HEK293 (cell line): ENCODE results near the gene MYBPC3.

Source experiments
- CTCF ChIA-PET: fragments of 350-600 bp; formaldehyde crosslinking; extraction: SDS; loops from one replicate; lab custom pipeline; 2021; ENCODE audit warnings: antibody characterized with exemption; lab: Yijun Ruan, JAX
- POLR2A ChIA-PET: fragments of 300-600 bp; formaldehyde crosslinking; extraction: SDS; loops from one replicate; lab custom pipeline; 2020; ENCODE audit warnings: antibody characterized with exemption, inconsistent platforms; lab: Yijun Ruan, JAX
- H3K27ac ChIP-seq: fragments of 200-500 bp; sonication (Bioruptor generic); 2 replicates; pipeline ENCODE4 v1.5.1; 2014; ENCODE audit warnings: low read depth, low read length, control low read depth, inconsistent platforms; ENCODE audit errors: extremely low read depth
- H3K36me3 ChIP-seq, 2 experiments: fragments of 200-500 bp in 1 of 2; sonication (Bioruptor generic) in 1 of 2; 1 replicate in 1 of 2; 2 replicates in 1 of 2; pipeline ENCODE4 v1.5.1; 2014 to 2017; ENCODE audit warnings: inconsistent platforms in 2 of 2, low read length in 2 of 2; ENCODE audit not compliant: control insufficient read depth in 2 of 2, insufficient read depth in 1 of 2
- H3K4me1 ChIP-seq: fragments of 200-500 bp; sonication (Bioruptor generic); 2 replicates; pipeline ENCODE4 v1.5.1; 2014; ENCODE audit warnings: mild to moderate bottlenecking, low read length, inconsistent platforms; ENCODE audit not compliant: control insufficient read depth, insufficient read depth
- H3K4me3 ChIP-seq: 2 replicates; pipeline ENCODE4 v1.5.1; 2011; ENCODE audit warnings: low read depth, mild to moderate bottlenecking, control low read depth, low read length, moderate library complexity
- H3K9me3 ChIP-seq: fragments of 200-500 bp; sonication (Bioruptor generic); 2 replicates; pipeline ENCODE4 v1.5.1; 2014; ENCODE audit warnings: low read depth, low read length, inconsistent platforms; ENCODE audit not compliant: control insufficient read depth, insufficient read depth
- BCL11B ChIP-seq: fragments of 450-650 bp; formaldehyde crosslinking; IDR thresholded peaks from 2 replicates; pipeline ENCODE4 v1.5.1; 2016; ENCODE audit warnings: low read depth, missing biosample characterization, missing genetic modification characterization
- HIC1 ChIP-seq: fragments of 450-650 bp; formaldehyde crosslinking; IDR thresholded peaks from 2 replicates; pipeline ENCODE4 v1.5.1; 2016; ENCODE audit warnings: missing biosample characterization, missing genetic modification characterization
- OVOL3 ChIP-seq: fragments of 450-650 bp; formaldehyde crosslinking; IDR thresholded peaks from 2 replicates; pipeline ENCODE4 v1.5.1; 2016; ENCODE audit warnings: missing biosample characterization, missing genetic modification characterization
- REST ChIP-seq: fragments of 450-650 bp; formaldehyde crosslinking; IDR thresholded peaks from 2 replicates; pipeline ENCODE4 v1.5.1; 2016; ENCODE audit warnings: missing biosample characterization, missing genetic modification characterization
- SCRT2 ChIP-seq: fragments of 450-650 bp; formaldehyde crosslinking; IDR thresholded peaks from 2 replicates; pipeline ENCODE4 v1.5.1; 2016; ENCODE audit warnings: missing biosample characterization, missing genetic modification characterization
- ZBTB8A ChIP-seq: fragments of 450-650 bp; formaldehyde crosslinking; IDR thresholded peaks from 2 replicates; pipeline ENCODE4 v1.5.1; 2016; ENCODE audit warnings: missing biosample characterization, missing genetic modification characterization
- ZNF138 ChIP-seq: fragments of 450-650 bp; formaldehyde crosslinking; IDR thresholded peaks from 2 replicates; pipeline ENCODE4 v1.5.1; 2016; ENCODE audit warnings: missing biosample characterization, missing genetic modification characterization, borderline replicate concordance
- ZNF157 ChIP-seq: fragments of 450-650 bp; formaldehyde crosslinking; IDR thresholded peaks from 2 replicates; pipeline ENCODE4 v1.5.1; 2016; ENCODE audit warnings: missing biosample characterization, missing genetic modification characterization
- ZNF239 ChIP-seq: fragments of 450-650 bp; formaldehyde crosslinking; IDR thresholded peaks from 2 replicates; pipeline ENCODE4 v1.5.1; 2016; ENCODE audit warnings: missing biosample characterization, missing genetic modification characterization
- ZNF433 ChIP-seq: fragments of 450-650 bp; formaldehyde crosslinking; IDR thresholded peaks from 2 replicates; pipeline ENCODE4 v1.5.1; 2016; ENCODE audit warnings: missing biosample characterization, missing genetic modification characterization, low read depth
- ZNF571 ChIP-seq: fragments of 450-650 bp; formaldehyde crosslinking; IDR thresholded peaks from 2 replicates; pipeline ENCODE4 v1.5.0; 2017; ENCODE audit warnings: missing biosample characterization, missing genetic modification characterization
- ZNF610 ChIP-seq: fragments of 450-650 bp; formaldehyde crosslinking; IDR thresholded peaks from 2 replicates; pipeline ENCODE4 v1.5.1; 2016; ENCODE audit warnings: missing biosample characterization, missing genetic modification characterization, borderline replicate concordance
- ZNF660 ChIP-seq: fragments of 450-650 bp; IDR thresholded peaks from 2 replicates; pipeline ENCODE4 v1.5.1; 2018; ENCODE audit warnings: missing biosample characterization, mild to moderate bottlenecking, missing genetic modification characterization
- ZNF830 ChIP-seq: fragments of 450-650 bp; IDR thresholded peaks from 2 replicates; pipeline ENCODE4 v1.5.0; 2018; ENCODE audit warnings: missing biosample characterization, missing genetic modification characterization, low read depth, mild to moderate bottlenecking, moderate library complexity
- ZSCAN16 ChIP-seq: fragments of 450-650 bp; formaldehyde crosslinking; IDR thresholded peaks from 2 replicates; pipeline ENCODE4 v1.5.1; 2016; ENCODE audit warnings: missing biosample characterization, missing genetic modification characterization

MYBPC3 gene

GRCh38 chr11:47394322-47395222, 42.1 kb upstream of the MYBPC3 start:
- TF ChIP-seq SCRT2 (tag by site-specific recombination) (no peak), OVOL3 (tag by site-specific recombination) (no peak), BCL11B (no peak), ZNF610 (no peak), ZBTB8A (no peak), ZNF239 (tag by site-specific recombination) (no peak), REST (no peak), ZNF660 (tag by site-specific recombination) (no peak), ZSCAN16 (tag by site-specific recombination) (no peak), ZNF157 (tag by site-specific recombination) (no peak), ZNF571 (tag by site-specific recombination) (no peak), ZNF138 (tag by site-specific recombination) (no peak), ZNF433 (tag by site-specific recombination) (no peak)
- TF ChIP-seq, all 188 proteins: peak for 0
- Histone ChIP-seq H3K27ac (no peak overlapping the region), H3K4me1 (no peaks in the 10 kb centered on the region), H3K9me3 (no peaks in the 10 kb centered on the region), H3K36me3 (no peaks in the 10 kb centered on the region), H3K4me3 (no peak overlapping the region)
- ChIA-PET CTCF (interaction anchor here (0.6 to 1.9 kb wide), 2 partner anchors 21 to 32 kb away, joined by 4 to 9 read pairs; no protein-coding TSS in a partner anchor), POLR2A (no interaction called here)

- H3K36me3 ChIP-seq = no peaks in the 10 kb centered on the region
- ChIA-PET POLR2A (no interaction called here), CTCF (interaction anchor here (0.6 to 1.9 kb wide), 2 partner anchors 20 to 32 kb away, joined by 4 to 9 read pairs; no protein-coding TSS in a partner anchor)
- no peak for TF ChIP-seq HIC1 (tag by site-specific recombination)
- no peak for TF ChIP-seq ZNF830 (tag by site-specific recombination)
- H3K4me1 ChIP-seq = no peaks in the 10 kb centered on the region
- H3K4me3 ChIP-seq = no peak overlapping the region
- no peak overlapping the region for H3K27ac ChIP-seq
- H3K9me3 ChIP-seq = no peaks in the 10 kb centered on the region
These were observed 41.5 kb upstream of the MYBPC3 start for GRCh38 chr11:47394050-47394321.
